ENCODE results near the gene INVS. TPM values are rescaled to one million over a fixed set of nuclear protein-coding genes. Genes with fewer than 3 reads are reported as not detected.
"Not testable (repeated sequence)": the region's sequence is repeated elsewhere in the genome, so short reads cannot be mapped to it uniquely, and the experiment has no call there.

INVS gene
- total RNA-seq, 4 donors from 2014 or later, result 22.1 to 56.9 (median 37.3) TPM

GRCh38 chr9:100070104-100071041, 28.7 kb upstream of the INVS start:
- TF ChIP-seq CTCF (IDR thresholded peaks at IDR 0.05), result no peak
- TF ChIP-seq POLR2A (IDR thresholded peaks at IDR 0.05), result no peak
- Histone ChIP-seq H3K4me3 (no peak overlapping the region), H3K27ac (no peak overlapping the region), H3K27me3 (no peaks in the 10 kb centered on the region), H3K9me3 (no peaks in the 10 kb centered on the region), H3K36me3 (no peaks in the 10 kb centered on the region), H3K4me1 (peaks cover 0 to 3% (median 0%) of the 10 kb centered on the region in 4 donors)
- no peak for DNase-seq

GRCh38 chr9:100071271-100071670, 27.8 kb upstream of the INVS start:
- Histone ChIP-seq H3K4me1 (peaks cover 0 to 3% (median 0%) of the 10 kb centered on the region in 4 donors), H3K36me3 (no peaks in the 10 kb centered on the region), H3K9me3 (no peaks in the 10 kb centered on the region), H3K27me3 (no peaks in the 10 kb centered on the region), H3K27ac (no peak overlapping the region), H3K4me3 (no peak overlapping the region)
- TF ChIP-seq POLR2A (IDR thresholded peaks at IDR 0.05) (no peak), CTCF (IDR thresholded peaks at IDR 0.05) (no peak)
- DNase-seq, result no peak

- DNase-seq, result no peak
- Histone ChIP-seq H3K9me3 (no peaks in the 10 kb centered on the region), H3K4me1 (peaks cover 0 to 3% (median 0%) of the 10 kb centered on the region in 4 donors), H3K36me3 (no peaks in the 10 kb centered on the region), H3K27me3 (no peaks in the 10 kb centered on the region), H3K4me3 (no peak overlapping the region), H3K27ac (no peak overlapping the region)
- no peak for TF ChIP-seq POLR2A (IDR thresholded peaks at IDR 0.05)
- TF ChIP-seq CTCF (IDR thresholded peaks at IDR 0.05), result no peak
These were observed 26.2 kb upstream of the INVS start for GRCh38 chr9:100072805-100073204.

GRCh38 chr9:100074093-100074492, 24.9 kb upstream of the INVS start:
- Histone ChIP-seq H3K9me3 (no peaks in the 10 kb centered on the region), H3K27me3 (no peaks in the 10 kb centered on the region), H3K4me3 (no peak overlapping the region), H3K27ac (no peak overlapping the region), H3K4me1 (peaks cover 0 to 3% (median 0%) of the 10 kb centered on the region in 4 donors), H3K36me3 (no peaks in the 10 kb centered on the region)
- no peak for DNase-seq
- TF ChIP-seq CTCF (IDR thresholded peaks at IDR 0.05) (no peak), POLR2A (IDR thresholded peaks at IDR 0.05) (no peak)

GRCh38 chr9:100074989-100075388, 24.1 kb upstream of the INVS start:
- TF ChIP-seq POLR2A (IDR thresholded peaks at IDR 0.05) (no peak), CTCF (IDR thresholded peaks at IDR 0.05) (no peak)
- Histone ChIP-seq H3K4me3 (no peak overlapping the region), H3K4me1 (peaks cover 0 to 5% (median 2%) of the 10 kb centered on the region in 4 donors), H3K27ac (no peak overlapping the region), H3K36me3 (no peaks in the 10 kb centered on the region), H3K27me3 (no peaks in the 10 kb centered on the region), H3K9me3 (no peaks in the 10 kb centered on the region)
- no peak for DNase-seq

GRCh38 chr9:100076256-100076655, 22.8 kb upstream of the INVS start:
- not testable (repeated sequence) for H3K4me1 ChIP-seq, H3K27ac ChIP-seq, H3K36me3 ChIP-seq, DNase-seq, H3K9me3 ChIP-seq, H3K4me3 ChIP-seq, H3K27me3 ChIP-seq
